Measurements from ENCODE around the gene FRMPD4.

FRMPD4 gene

DNA sequence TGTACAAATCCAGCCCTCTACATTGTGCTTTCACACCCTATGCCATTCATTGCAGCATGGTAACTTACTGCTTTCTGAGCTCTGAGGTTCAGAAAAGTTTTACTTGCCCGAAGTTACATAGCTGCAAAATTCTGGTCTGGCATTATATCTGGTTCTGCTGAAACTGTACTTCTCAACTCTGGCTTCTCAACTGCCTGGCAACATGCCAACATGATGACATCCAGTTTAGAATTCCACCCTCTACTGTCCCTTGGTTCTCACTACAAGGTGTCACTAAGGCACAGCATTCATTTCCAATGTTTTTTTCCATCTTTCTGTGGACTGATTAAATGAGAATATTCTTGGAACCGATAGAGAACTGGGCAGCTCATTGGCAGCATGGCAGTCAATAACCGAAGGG is 410.1 kb downstream of the FRMPD4 start:
- in situ Hi-C loops (cut with MboI; ENCODE audit: low sequenced_read_pairs, unreplicated experiment), result no loop called here
- no peak for DNase-seq (ENCODE audit: low spot score)
- no peak for TF ChIP-seq CTCF (IDR thresholded peaks at IDR 0.05; ENCODE audit: borderline replicate concordance, control extremely low read depth, extremely low read depth, insufficient read depth, missing control alignments)

DNA sequence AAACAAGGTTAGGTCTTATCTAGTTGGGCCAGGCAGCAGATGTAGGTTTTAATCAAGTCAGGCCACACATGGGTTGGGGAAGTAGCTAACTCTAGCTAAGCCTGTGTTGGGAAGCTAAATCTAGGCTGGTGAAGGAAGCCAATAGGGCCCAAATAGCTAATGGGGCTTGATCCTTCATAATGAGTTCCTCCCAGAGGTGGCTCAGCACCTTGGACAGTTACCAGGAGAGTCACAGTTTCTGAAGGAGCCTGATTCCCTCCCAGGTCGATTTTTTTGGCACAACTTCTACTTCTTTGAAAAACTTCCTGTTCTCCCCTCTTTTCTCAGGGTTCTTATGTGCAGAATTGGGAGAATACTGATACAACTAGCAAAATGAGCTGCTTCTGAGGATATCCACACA is 410.5 kb downstream of the FRMPD4 start:
- no peak for TF ChIP-seq CTCF (IDR thresholded peaks at IDR 0.05; ENCODE audit: borderline replicate concordance, control extremely low read depth, extremely low read depth, insufficient read depth, missing control alignments)
- in situ Hi-C loops (cut with MboI; ENCODE audit: low sequenced_read_pairs, unreplicated experiment), result no loop called here
- DNase-seq (ENCODE audit: low spot score), result peak; percentile 14

GRCh38 chrX:12554206-12554605 is 415.9 kb downstream of the FRMPD4 start:
- in situ Hi-C loops (cut with MboI; ENCODE audit: low sequenced_read_pairs, unreplicated experiment), result no loop called here

GRCh38 chrX:12563121-12563520 is 424.8 kb downstream of the FRMPD4 start:
- DNase-seq (ENCODE audit: low spot score), result no peak
- TF ChIP-seq CTCF (IDR thresholded peaks at IDR 0.05; ENCODE audit: borderline replicate concordance, control extremely low read depth, extremely low read depth, insufficient read depth, missing control alignments), result no peak
- in situ Hi-C loops (cut with MboI; ENCODE audit: low sequenced_read_pairs, unreplicated experiment), result no loop called here

More at GRCh38 chrX:12554206-12554605, 415.9 kb downstream of the FRMPD4 start:
- DNase-seq (ENCODE audit: low spot score), result no peak
- no peak for TF ChIP-seq CTCF (IDR thresholded peaks at IDR 0.05; ENCODE audit: borderline replicate concordance, control extremely low read depth, extremely low read depth, insufficient read depth, missing control alignments)

- no peak for DNase-seq (ENCODE audit: low spot score)
- in situ Hi-C loops (cut with MboI; ENCODE audit: low sequenced_read_pairs, unreplicated experiment), result no loop called here
- no peak for TF ChIP-seq CTCF (IDR thresholded peaks at IDR 0.05; ENCODE audit: borderline replicate concordance, control extremely low read depth, extremely low read depth, insufficient read depth, missing control alignments)
Measured at GRCh38 chrX:12564221-12564620, 425.9 kb downstream of the FRMPD4 start.

DNA sequence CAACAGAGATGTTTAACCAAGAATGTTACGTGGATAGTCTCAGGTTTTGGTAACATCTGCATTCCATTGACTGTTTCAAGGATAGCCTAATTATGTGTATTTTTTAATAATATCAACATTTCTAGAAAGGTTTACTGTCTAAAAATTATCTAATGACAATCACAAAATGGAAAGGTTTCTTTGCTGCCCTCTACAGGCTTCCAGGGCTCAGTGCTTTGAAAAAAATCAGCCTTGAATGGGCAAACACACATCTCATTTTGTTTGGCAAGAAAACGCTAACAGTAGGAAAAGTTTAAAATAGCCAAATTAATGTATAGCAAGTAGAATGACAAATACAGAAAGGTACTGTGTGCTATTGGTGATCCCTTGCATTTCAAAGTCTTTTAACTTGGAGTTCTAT is 429.6 kb downstream of the FRMPD4 start:
- no peak for DNase-seq (ENCODE audit: low spot score)
- in situ Hi-C loops (cut with MboI; ENCODE audit: low sequenced_read_pairs, unreplicated experiment), result no loop called here
- TF ChIP-seq CTCF (IDR thresholded peaks at IDR 0.05; ENCODE audit: borderline replicate concordance, control extremely low read depth, extremely low read depth, insufficient read depth, missing control alignments), result peak; percentile 45
